ENCODE results near the gene SCML2.

GRCh38 chrX:18401848-18402213 is 47.3 kb upstream of the SCML2 start:
- TF ChIP-seq CTCF (IDR thresholded peaks at IDR 0.05) (no peak), EZH2 (IDR thresholded peaks at IDR 0.05; ENCODE audit: borderline replicate concordance, insufficient read depth, low read depth, low read length, poor library complexity, severe bottlenecking) (no peak)

Data from B cell (primary cell).